ENCODE results near the gene PTPN4.

DNA sequence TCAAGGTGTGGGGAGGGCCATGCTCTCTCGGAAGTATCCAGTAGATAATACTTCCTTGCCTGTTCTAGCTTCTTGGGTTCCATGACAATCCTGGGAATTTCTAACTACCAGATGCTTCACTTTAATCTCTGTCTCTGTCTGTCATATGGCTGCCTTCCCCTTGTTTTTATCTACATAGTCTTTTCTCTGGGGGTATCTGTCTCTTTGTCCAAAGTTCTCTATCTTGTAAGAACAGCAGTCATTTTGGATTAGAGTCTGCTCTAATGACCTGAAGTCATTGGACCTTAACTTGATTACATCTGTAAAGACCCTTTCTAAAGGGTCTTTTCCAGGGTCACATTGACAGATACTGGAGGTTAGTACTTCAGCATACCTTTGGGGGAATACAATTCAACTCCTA lies 241.7 kb downstream of the PTPN4 start:
- TF ChIP-seq, protein P1, sequence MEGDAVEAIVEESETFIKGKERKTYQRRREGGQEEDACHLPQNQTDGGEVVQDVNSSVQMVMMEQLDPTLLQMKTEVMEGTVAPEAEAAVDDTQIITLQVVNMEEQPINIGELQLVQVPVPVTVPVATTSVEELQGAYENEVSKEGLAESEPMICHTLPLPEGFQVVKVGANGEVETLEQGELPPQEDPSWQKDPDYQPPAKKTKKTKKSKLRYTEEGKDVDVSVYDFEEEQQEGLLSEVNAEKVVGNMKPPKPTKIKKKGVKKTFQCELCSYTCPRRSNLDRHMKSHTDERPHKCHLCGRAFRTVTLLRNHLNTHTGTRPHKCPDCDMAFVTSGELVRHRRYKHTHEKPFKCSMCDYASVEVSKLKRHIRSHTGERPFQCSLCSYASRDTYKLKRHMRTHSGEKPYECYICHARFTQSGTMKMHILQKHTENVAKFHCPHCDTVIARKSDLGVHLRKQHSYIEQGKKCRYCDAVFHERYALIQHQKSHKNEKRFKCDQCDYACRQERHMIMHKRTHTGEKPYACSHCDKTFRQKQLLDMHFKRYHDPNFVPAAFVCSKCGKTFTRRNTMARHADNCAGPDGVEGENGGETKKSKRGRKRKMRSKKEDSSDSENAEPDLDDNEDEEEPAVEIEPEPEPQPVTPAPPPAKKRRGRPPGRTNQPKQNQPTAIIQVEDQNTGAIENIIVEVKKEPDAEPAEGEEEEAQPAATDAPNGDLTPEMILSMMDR (IDR thresholded peaks at IDR 0.05), result no peak
- no peak for TF ChIP-seq POLR2A (IDR thresholded peaks at IDR 0.05)
- no peak for TF ChIP-seq EP300 (IDR thresholded peaks at IDR 0.05)
- no peak for TF ChIP-seq POLR2AphosphoS5 (IDR thresholded peaks at IDR 0.05)
